ENCODE measurements around the gene BSN. TPM values are rescaled to one million over a fixed set of nuclear protein-coding genes. Genes with fewer than 3 reads are reported as not detected.

BSN gene
- total RNA-seq, 2 donors from 2014 or later, result 0.17 to 0.21 TPM

DNA sequence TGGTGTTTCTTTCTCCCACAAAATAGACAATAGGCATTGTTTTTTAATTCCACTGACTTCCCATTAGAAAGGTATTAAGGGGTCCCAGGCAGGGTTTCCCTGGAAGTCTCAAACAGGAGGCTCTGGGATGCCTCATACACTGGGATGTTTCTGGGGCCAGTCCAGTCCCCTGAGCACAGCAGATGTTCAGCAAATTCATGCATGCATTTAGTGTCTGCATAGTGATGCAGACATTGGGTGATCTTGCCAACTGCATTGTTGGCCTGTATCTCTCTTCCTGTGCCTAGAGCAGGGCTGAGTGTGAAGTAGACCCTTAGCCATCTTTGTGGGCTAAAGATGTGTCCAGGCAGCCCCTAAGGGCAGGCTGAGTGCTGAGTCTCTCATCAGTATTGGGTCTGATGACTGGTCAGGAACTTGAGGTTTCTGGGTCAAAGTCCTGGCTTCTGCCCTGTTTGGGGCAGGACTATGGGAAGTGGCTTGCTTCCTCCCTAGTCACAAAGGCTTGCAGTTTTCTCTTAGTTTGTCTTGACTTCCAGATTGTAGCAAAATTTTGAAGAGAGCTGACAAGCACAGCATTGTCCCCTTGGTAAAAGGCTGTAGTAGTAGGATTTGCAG is 56.5 kb downstream of the BSN start:
- intact Hi-C loops (cut with DNase I), result no loop called here

GRCh38 chr3:49611291-49611690 is 57.0 kb downstream of the BSN start:
- H3K9me3 ChIP-seq, result no peaks in the 10 kb centered on the region
- TF ChIP-seq, protein P1, sequence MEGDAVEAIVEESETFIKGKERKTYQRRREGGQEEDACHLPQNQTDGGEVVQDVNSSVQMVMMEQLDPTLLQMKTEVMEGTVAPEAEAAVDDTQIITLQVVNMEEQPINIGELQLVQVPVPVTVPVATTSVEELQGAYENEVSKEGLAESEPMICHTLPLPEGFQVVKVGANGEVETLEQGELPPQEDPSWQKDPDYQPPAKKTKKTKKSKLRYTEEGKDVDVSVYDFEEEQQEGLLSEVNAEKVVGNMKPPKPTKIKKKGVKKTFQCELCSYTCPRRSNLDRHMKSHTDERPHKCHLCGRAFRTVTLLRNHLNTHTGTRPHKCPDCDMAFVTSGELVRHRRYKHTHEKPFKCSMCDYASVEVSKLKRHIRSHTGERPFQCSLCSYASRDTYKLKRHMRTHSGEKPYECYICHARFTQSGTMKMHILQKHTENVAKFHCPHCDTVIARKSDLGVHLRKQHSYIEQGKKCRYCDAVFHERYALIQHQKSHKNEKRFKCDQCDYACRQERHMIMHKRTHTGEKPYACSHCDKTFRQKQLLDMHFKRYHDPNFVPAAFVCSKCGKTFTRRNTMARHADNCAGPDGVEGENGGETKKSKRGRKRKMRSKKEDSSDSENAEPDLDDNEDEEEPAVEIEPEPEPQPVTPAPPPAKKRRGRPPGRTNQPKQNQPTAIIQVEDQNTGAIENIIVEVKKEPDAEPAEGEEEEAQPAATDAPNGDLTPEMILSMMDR (IDR thresholded peaks at IDR 0.05), result no peak
- intact Hi-C loops (cut with DNase I), result no loop called here

More for the DNA sequence above, 56.5 kb downstream of the BSN start:
- H3K36me3 ChIP-seq, result no peaks in the 10 kb centered on the region
- no peaks in the 10 kb centered on the region for H3K4me1 ChIP-seq
- no peaks in the 10 kb centered on the region for H3K9me3 ChIP-seq
- H3K27me3 ChIP-seq, result no peaks in the 10 kb centered on the region
- no peak for DNase-seq
- no peak overlapping the region for H3K27ac ChIP-seq
- no peak overlapping the region for H3K4me3 ChIP-seq
- TF ChIP-seq, protein P1 (IDR thresholded peaks at IDR 0.05), result no peak
- no peak overlapping the region for H3K9ac ChIP-seq (ENCODE audit: low read depth in 2 of 2, low read length in 2 of 2)

GRCh38 chr3:49611719-49612118 is 57.4 kb downstream of the BSN start:
- no peak overlapping the region for H3K27ac ChIP-seq
- H3K9me3 ChIP-seq, result no peaks in the 10 kb centered on the region
- H3K27me3 ChIP-seq, result no peaks in the 10 kb centered on the region
- H3K4me1 ChIP-seq, result no peaks in the 10 kb centered on the region
- intact Hi-C loops (cut with DNase I), result no loop called here
- no peaks in the 10 kb centered on the region for H3K36me3 ChIP-seq
- DNase-seq, result no peak
- H3K9ac ChIP-seq (ENCODE audit: low read depth in 2 of 2, low read length in 2 of 2), result no peak overlapping the region
- no peak overlapping the region for H3K4me3 ChIP-seq
- TF ChIP-seq, protein P1 (IDR thresholded peaks at IDR 0.05), result no peak

More at GRCh38 chr3:49611291-49611690, 57.0 kb downstream of the BSN start:
- Histone ChIP-seq H3K9ac (ENCODE audit: low read depth in 2 of 2, low read length in 2 of 2) (no peak overlapping the region), H3K27ac (no peak overlapping the region), H3K27me3 (no peaks in the 10 kb centered on the region), H3K36me3 (no peaks in the 10 kb centered on the region), H3K4me3 (no peak overlapping the region), H3K4me1 (no peaks in the 10 kb centered on the region)
- no peak for DNase-seq

DNA sequence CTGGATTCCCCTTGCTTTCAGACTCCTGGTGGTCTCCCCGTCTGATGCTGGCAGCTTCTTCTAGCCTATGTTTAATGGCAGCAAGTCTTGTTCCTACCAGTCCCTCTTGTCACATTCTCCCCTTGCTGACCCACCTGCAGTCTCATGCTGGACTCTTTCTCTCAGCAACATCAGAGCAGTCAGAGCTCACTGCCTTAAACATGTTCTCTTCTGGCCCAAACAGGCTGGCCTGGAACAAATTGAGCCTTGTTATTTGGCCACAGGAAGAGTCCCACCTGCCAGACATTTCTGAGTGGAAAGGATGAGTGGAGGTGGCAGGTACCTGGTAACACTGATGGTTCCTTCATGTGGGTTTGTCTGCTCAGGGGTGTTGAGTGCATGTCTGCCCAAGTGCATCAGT is 60.7 kb downstream of the BSN start:
- H3K9ac ChIP-seq (ENCODE audit: low read depth in 2 of 2, low read length in 2 of 2), result no peak overlapping the region
- TF ChIP-seq, protein P1 (IDR thresholded peaks at IDR 0.05), result no peak
- H3K27me3 ChIP-seq, result no peaks in the 10 kb centered on the region
- no peaks in the 10 kb centered on the region for H3K4me1 ChIP-seq
- no peak for DNase-seq
- H3K4me3 ChIP-seq, result no peak overlapping the region
- H3K9me3 ChIP-seq, result no peaks in the 10 kb centered on the region
- no peaks in the 10 kb centered on the region for H3K36me3 ChIP-seq
- intact Hi-C loops (cut with DNase I), result no loop called here
- no peak overlapping the region for H3K27ac ChIP-seq

DNA sequence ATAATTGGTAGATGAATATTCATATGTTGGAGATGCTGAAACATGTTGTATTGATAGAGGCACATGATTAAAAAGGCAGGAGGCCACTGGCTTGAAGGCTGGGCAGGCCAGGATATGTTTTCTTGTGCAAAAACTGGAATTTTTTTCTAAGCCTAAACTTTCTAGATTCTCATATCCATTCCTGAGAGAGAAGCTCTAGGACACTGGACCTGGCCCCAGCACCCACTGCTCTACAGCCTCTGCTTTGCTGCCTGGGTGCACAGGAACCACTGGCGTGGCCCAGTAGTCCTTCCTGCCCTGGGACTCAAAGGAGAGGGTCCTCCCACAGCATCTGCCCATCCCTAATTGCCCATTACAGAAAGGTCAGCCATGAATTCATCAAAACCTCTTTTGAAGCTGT is 61.8 kb downstream of the BSN start:
- intact Hi-C loops (cut with DNase I), result no loop called here
- H3K4me3 ChIP-seq, result no peak overlapping the region

More for the DNA sequence above, 61.8 kb downstream of the BSN start:
- Histone ChIP-seq H3K9me3 (no peaks in the 10 kb centered on the region), H3K4me1 (no peaks in the 10 kb centered on the region), H3K27me3 (no peaks in the 10 kb centered on the region), H3K9ac (ENCODE audit: low read depth in 2 of 2, low read length in 2 of 2) (no peak overlapping the region), H3K36me3 (no peaks in the 10 kb centered on the region), H3K27ac (no peak overlapping the region)
- no peak for DNase-seq
- TF ChIP-seq, protein P1 (IDR thresholded peaks at IDR 0.05), result no peak

Measured in colonic mucosa (tissue), 4 donors.